Measurements from ENCODE around the gene SLC25A11. TPM values are rescaled to one million over a fixed set of nuclear protein-coding genes. Genes with fewer than 3 reads are reported as not detected.
A peak's percentile ranks its signal among the peaks of the same experiment; 100 is the strongest.
"Not testable (repeated sequence)": the region's sequence is repeated elsewhere in the genome, so short reads cannot be mapped to it uniquely, and the experiment has no call there.

SLC25A11 gene
- polyA plus RNA-seq, 3 donors: 77.1 to 93.9 (median 85.5) TPM

- no peak for DNase-seq
Measured at GRCh38 chr17:4928881-4929280, 11.0 kb downstream of the SLC25A11 start.

GRCh38 chr17:4926577-4927335 is 13.1 kb downstream of the SLC25A11 start:
- DNase-seq: not testable (repeated sequence)

GRCh38 chr17:4921320-4921719 is 18.5 kb downstream of the SLC25A11 start:
- DNase-seq: no peak

GRCh38 chr17:4920351-4921048 is 19.3 kb downstream of the SLC25A11 start:
- DNase-seq: no peak

- DNase-seq: no peak
Measured at GRCh38 chr17:4919511-4920047, 20.3 kb downstream of the SLC25A11 start.

GRCh38 chr17:4914551-4914950 is 25.3 kb downstream of the SLC25A11 start:
- DNase-seq: not testable (repeated sequence)

GRCh38 chr17:4913994-4914393 is 25.9 kb downstream of the SLC25A11 start:
- no peak for DNase-seq

- DNase-seq: peak; percentile 90
Measured at GRCh38 chr17:4908711-4909496, 30.9 kb downstream of the SLC25A11 start.

GRCh38 chr17:4908301-4908700 is 31.5 kb downstream of the SLC25A11 start:
- DNase-seq: no peak

- not testable (repeated sequence) for DNase-seq
Measured at GRCh38 chr17:4906642-4907041, 33.2 kb downstream of the SLC25A11 start.

GRCh38 chr17:4903051-4903818 is 36.6 kb downstream of the SLC25A11 start, which contains the start of gene CHRNE:
TSS of gene CHRNE (minus strand) at chr17:4903098. CDS start at chr17:4903063, 35 bp downstream.
- DNase-seq: peak; percentile 85

- no peak for DNase-seq
Measured at GRCh38 chr17:4902540-4902939, 37.3 kb downstream of the SLC25A11 start.

GRCh38 chr17:4901648-4902344 is 38.0 kb downstream of the SLC25A11 start:
- no peak for DNase-seq

GRCh38 chr17:4901108-4901647 is 38.7 kb downstream of the SLC25A11 start:
- no peak for DNase-seq

- no peak for DNase-seq
Measured at GRCh38 chr17:4900231-4901107, 39.4 kb downstream of the SLC25A11 start.

- peak; percentile 77 for DNase-seq
Measured at GRCh38 chr17:4899341-4900230, 40.3 kb downstream of the SLC25A11 start, which contains the start of gene C17orf107. TSS of gene C17orf107 (plus strand) at chr17:4899536. CDS start at chr17:4899763, 227 bp downstream.

GRCh38 chr17:4898927-4899326 is 40.9 kb downstream of the SLC25A11 start:
- no peak for DNase-seq

- DNase-seq: no peak
Measured at GRCh38 chr17:4898351-4898750, 41.5 kb downstream of the SLC25A11 start.
